HepG2 (cell line): ENCODE measurements around the gene CENPO. TPM values are rescaled to one million over a fixed set of nuclear protein-coding genes. Genes with fewer than 3 reads are reported as not detected.

Source experiments
- ATAC-seq: fragments of 200-7000 bp; cut with Tn5 transposase; 3 replicates; pipeline ENCODE4 v1.9.1; 2020; ENCODE audit warnings: mild to moderate bottlenecking, moderate library complexity
- BruUV-seq: library from RNA; stranded (reverse); fragments of 400-500 nt; replicated peaks from 2 replicates; lab custom pipeline; 2021; lab: Mats Ljungman, UMichigan
- CTCF ChIA-PET: fragments of 300-600 bp; formaldehyde crosslinking; extraction: SDS; loops from one replicate; lab custom pipeline; 2021; ENCODE audit warnings: low total read pairs, inconsistent platforms, low intra/inter-chr PET ratio; lab: Yijun Ruan, JAX
- POLR2A ChIA-PET: fragments of 350-600 bp; sonication (Branson Sonifier 250); formaldehyde crosslinking; loops from one replicate; lab custom pipeline; 2020; ENCODE audit warnings: antibody characterized with exemption, inconsistent platforms; lab: Yijun Ruan, JAX
- DNase-seq: peaks from one replicate; pipeline ENCODE4 v3.0.0-alpha.2; 2015; ENCODE audit warnings: low spot score
- FAIRE-seq: peaks from 3 replicates; lab custom pipeline; 2011; peaks lifted over from hg19 to GRCh38; lab: Jason Lieb, UNC
- H2AFZ ChIP-seq: one replicate; pipeline ENCODE4 v1.6.1; 2011; ENCODE audit warnings: low read length, inconsistent platforms
- H3K27ac ChIP-seq: fragments of 300-600 bp; 3 replicates; pipeline ENCODE4 v1.8.0; 2011; ENCODE audit warnings: mixed run types, mild to moderate bottlenecking, mixed read lengths, low read length, inconsistent platforms; ENCODE audit not compliant: insufficient read depth; ENCODE audit errors: extremely low read length
- H3K27me3 ChIP-seq, 2 experiments: fragments of 200-600 bp in 1 of 2; 2 replicates in 1 of 2; 3 replicates in 1 of 2; pipeline versions ENCODE4 v1.6.0 to v1.8.0; 2011; ENCODE audit warnings: low read length in 2 of 2, mild to moderate bottlenecking in 2 of 2, moderate library complexity in 2 of 2, inconsistent platforms in 1 of 2; ENCODE audit not compliant: insufficient read depth in 2 of 2, control insufficient read depth in 1 of 2
- H3K36me3 ChIP-seq, 2 experiments: fragments of 200-600 bp in 1 of 2; replicated peaks in 1 of 2; 2 replicates in 1 of 2; 3 replicates in 1 of 2; pipeline versions ENCODE4 v1.5.1 to v1.8.0; 2011; ENCODE audit warnings: low read length in 2 of 2, inconsistent platforms in 1 of 2; ENCODE audit not compliant: insufficient read depth in 2 of 2, control insufficient read depth in 1 of 2
- H3K4me1 ChIP-seq: 2 replicates; pipeline ENCODE4 v1.5.1; 2012; ENCODE audit warnings: low read length, inconsistent platforms; ENCODE audit not compliant: insufficient read depth
- H3K4me2 ChIP-seq: 2 replicates; pipeline ENCODE4 v1.6.0; 2011; ENCODE audit warnings: low read depth, low read length, inconsistent platforms
- H3K4me3 ChIP-seq, 3 experiments: fragments of 200-600 bp in 1 of 3; sonication (generic), shearing (Covaris generic) in 1 of 3; replicated peaks in 1 of 3; 2 replicates each; pipeline ENCODE4 v1.5.1; 2011 to 2016; ENCODE audit warnings: low read length in 3 of 3, inconsistent platforms in 2 of 3, low read depth in 2 of 3, mild to moderate bottlenecking in 2 of 3, control low read depth in 1 of 3, mixed read lengths in 1 of 3; ENCODE audit not compliant: insufficient read depth in 1 of 3
- H3K79me2 ChIP-seq: one replicate; pipeline ENCODE4 v1.6.1; 2011; ENCODE audit warnings: low read length, inconsistent platforms; ENCODE audit not compliant: insufficient read depth
- H3K9ac ChIP-seq: 2 replicates; pipeline ENCODE4 v1.6.0; 2011; ENCODE audit warnings: mild to moderate bottlenecking, low read depth, low read length, inconsistent platforms; ENCODE audit not compliant: insufficient read depth
- H3K9me3 ChIP-seq: 2 replicates; pipeline ENCODE4 v1.5.1; 2012; ENCODE audit warnings: mild to moderate bottlenecking, low read length
- H4K20me1 ChIP-seq: 2 replicates; pipeline ENCODE4 v1.6.0; 2011; ENCODE audit warnings: inconsistent platforms, mild to moderate bottlenecking, low read length, moderate library complexity; ENCODE audit not compliant: insufficient read depth
- ATF7 ChIP-seq, 2 experiments: fragments of 450-650 bp in 1 of 2; sonication (generic) in 1 of 2; formaldehyde crosslinking in 1 of 2; IDR thresholded peaks; 2 replicates each; pipeline versions ENCODE4 v1.4.0 to v1.6.1; 2016 to 2020; ENCODE audit warnings: antibody characterized with exemption in 1 of 2, mild to moderate bottlenecking in 1 of 2, missing genetic modification reagents in 1 of 2
- BRD4 ChIP-seq: sonication (generic); formaldehyde crosslinking; IDR thresholded peaks from 2 replicates; pipeline ENCODE4 v1.4.0; 2020; ENCODE audit warnings: missing genetic modification reagents
- CC2D1A ChIP-seq: sonication (generic); formaldehyde crosslinking; IDR thresholded peaks from 2 replicates; pipeline ENCODE4 v1.8.1; 2023; ENCODE audit warnings: mild to moderate bottlenecking, missing genetic modification reagents
- HNF1B ChIP-seq: sonication (generic); formaldehyde crosslinking; IDR thresholded peaks from 2 replicates; pipeline ENCODE4 v1.5.1; 2020; ENCODE audit warnings: mild to moderate bottlenecking, moderate library complexity, missing genetic modification reagents
- IRX3 ChIP-seq: sonication (generic); formaldehyde crosslinking; IDR thresholded peaks from 2 replicates; pipeline ENCODE4 v1.8.1; 2023; ENCODE audit warnings: mild to moderate bottlenecking, low read depth, missing genetic modification reagents, borderline replicate concordance
- SETDB1 ChIP-seq: sonication (generic); formaldehyde crosslinking; IDR thresholded peaks from 2 replicates; pipeline ENCODE4 v1.5.1; 2020; ENCODE audit warnings: missing genetic modification reagents, mild to moderate bottlenecking, borderline replicate concordance
- YEATS2 ChIP-seq: sonication (generic); formaldehyde crosslinking; IDR thresholded peaks from 2 replicates; pipeline ENCODE4 v1.4.0; 2020; ENCODE audit warnings: missing genetic modification reagents, borderline replicate concordance
- ZBTB8A ChIP-seq: sonication (generic); formaldehyde crosslinking; IDR thresholded peaks from 2 replicates; pipeline ENCODE4 v1.4.0; 2020; ENCODE audit warnings: mild to moderate bottlenecking, low read depth, missing genetic modification reagents, borderline replicate concordance
- ZMYM3 ChIP-seq: sonication (generic); formaldehyde crosslinking; IDR thresholded peaks from 2 replicates; pipeline ENCODE4 v1.5.1; 2020; ENCODE audit warnings: mild to moderate bottlenecking, missing genetic modification reagents
- ZNF136 ChIP-seq: sonication (generic); formaldehyde crosslinking; IDR thresholded peaks from 2 replicates; pipeline ENCODE4 v1.8.1; 2022; ENCODE audit warnings: low read depth, mild to moderate bottlenecking, moderate library complexity, missing genetic modification reagents
- ZNF282 ChIP-seq: fragments of 450-650 bp; IDR thresholded peaks from 2 replicates; pipeline ENCODE4 v1.6.1; 2018; ENCODE audit not compliant: partially characterized antibody
- ZNF354B ChIP-seq: sonication (generic); formaldehyde crosslinking; IDR thresholded peaks from 2 replicates; pipeline ENCODE4 v1.8.0; 2022; ENCODE audit warnings: mild to moderate bottlenecking, missing genetic modification reagents
- WGBS: methylation state at CpG from one replicate; pipeline ENCODE4 v1.1.6; 2017; ENCODE audit warnings: low lambda C conversion rate; 5-methylcytosine and 5-hydroxymethylcytosine counted together
- in situ Hi-C: cut with HindIII; loops from 2 replicates; pipeline ENCODE4 v1.10.0; 2017; ENCODE audit warnings: low pct_unique_long_range_greater_than_20kb; ENCODE audit not compliant: extremely low pct_ligation_motif_present
- intact Hi-C: fragments of 100-400 bp; cut with micrococcal nuclease; formaldehyde crosslinking; loops from one replicate; pipeline ENCODE4 v1.10.0; 2022; ENCODE audit not compliant: unreplicated experiment
- polyA plus RNA-seq, 8 experiments: library from polyadenylated mRNA; depleted of rRNA in 3 of 8; stranded (reverse) in 7 of 8; unstranded in 1 of 8; fragments of >200 nt; fragmentation: Illumina TruSeq in 4 of 8; extraction: Trizol in 4 of 8; gene quantifications; 2 replicates each; pipeline versions ENCODE4 v1.2.1 to v1.2.3, GENCODE V29; 2011 to 2016; ENCODE audit warnings: low read depth in 4 of 8, missing spikeins in 1 of 8, mixed read lengths in 1 of 8; ENCODE audit not compliant: insufficient read depth in 1 of 8
- total RNA-seq, 5 experiments: library from RNA; depleted of rRNA; stranded (reverse); fragments of >200 nt; fragmentation: Illumina TruSeq; extraction: Trizol; gene quantifications; 2 replicates each; pipeline ENCODE4 v1.2.3, GENCODE V29; 2016; ENCODE audit warnings: low read depth in 1 of 5

Gene CENPO
- total and polyA plus RNA-seq, 2 of the 13 experiments (the other 11 are each of a cell fraction or from before 2014, with no cell fraction given), result 19.7 to 35.5 TPM

DNA sequence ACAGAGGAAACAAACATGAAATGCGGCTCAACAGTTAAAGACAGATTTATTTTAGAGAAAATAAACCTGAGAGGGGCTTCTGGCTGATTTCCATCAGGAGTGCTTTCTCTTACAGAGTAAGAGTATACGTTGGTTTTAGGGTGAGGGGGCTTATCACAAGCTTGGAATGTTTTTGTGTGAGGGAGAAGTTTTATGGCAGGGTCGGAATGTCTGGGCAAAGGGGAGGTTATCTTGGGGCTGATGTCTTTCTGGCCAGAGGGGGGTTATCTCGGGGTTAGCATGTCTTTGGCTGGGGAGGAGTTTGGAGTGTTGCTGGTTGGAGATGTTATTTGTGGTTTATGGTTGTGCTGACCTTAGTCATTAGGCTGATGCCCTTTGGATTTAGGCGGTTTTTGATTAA lies 22.2 kb upstream of the CENPO start:
- no TSS peak for BruUV-seq
- Histone ChIP-seq H2AFZ (no peak overlapping the region), H3K9me3 (no peaks in the 10 kb centered on the region), H3K4me3 (no peak overlapping the region), H3K4me1 (peaks cover 10% of the 10 kb centered on the region; the same call in 1 of the 2 replicates), H3K79me2 (no peaks in the 10 kb centered on the region), H4K20me1 (no peaks in the 10 kb centered on the region), H3K4me2 (no peak overlapping the region), H3K27ac (no peak overlapping the region), H3K36me3 (no peaks in the 10 kb centered on the region; a peak in 2 of 5 replicates), H3K27me3 (no peaks in the 10 kb centered on the region), H3K9ac (no peak overlapping the region)
- WGBS, result 86% methylated on average over 5 of the region's 5 CpGs
- ChIA-PET POLR2A (no interaction called here), CTCF (no interaction called here)
- in situ Hi-C loops, result no loop called here
- no peak for DNase-seq
- TF ChIP-seq ZNF136 (CRISPR knock-in tag), result no peak
- TF ChIP-seq ZNF282, result peak; percentile 33
- no peak for ATAC-seq
- FAIRE-seq, result no peak
- intact Hi-C loops, result no loop called here

- Histone ChIP-seq H3K36me3 (no peaks in the 10 kb centered on the region; a peak in 2 of 5 replicates), H3K9me3 (no peaks in the 10 kb centered on the region), H3K4me1 (peaks cover 10% of the 10 kb centered on the region; the same call in 1 of the 2 replicates), H3K4me2 (no peak overlapping the region), H3K27me3 (no peaks in the 10 kb centered on the region), H3K4me3 (no peak overlapping the region), H4K20me1 (no peaks in the 10 kb centered on the region), H3K79me2 (no peaks in the 10 kb centered on the region), H2AFZ (no peak overlapping the region), H3K27ac (no peak overlapping the region), H3K9ac (no peak overlapping the region)
- TSS peak; percentile 26 for BruUV-seq
- intact Hi-C loops (no loop called here), in situ Hi-C loops (no loop called here)
- ChIA-PET CTCF (no interaction called here), POLR2A (interaction anchor here (1.5 kb wide), 1 partner anchor 21 kb away, joined by 4 read pairs; no protein-coding TSS in a partner anchor)
- FAIRE-seq, result no peak
- no peak; the same call in 2 of the 3 replicates for ATAC-seq
- TF ChIP-seq ATF7 (IDR thresholded peaks at IDR 0.05), result no peak
- no peak for TF ChIP-seq ATF7 (CRISPR knock-in tag; IDR thresholded peaks at IDR 0.05)
- no peak for TF ChIP-seq ZBTB8A (CRISPR knock-in tag)
- no peak for TF ChIP-seq BRD4
- no peak for TF ChIP-seq SETDB1
- no peak for TF ChIP-seq HNF1B
- no peak for TF ChIP-seq IRX3 (CRISPR knock-in tag)
- TF ChIP-seq ZNF354B (CRISPR knock-in tag), result no peak
- no peak for TF ChIP-seq CC2D1A (CRISPR knock-in tag)
- no peak for TF ChIP-seq ZMYM3
- no peak for TF ChIP-seq YEATS2 (CRISPR knock-in tag)
- no peak for DNase-seq
- 85% methylated on average over 5 of the region's 5 CpGs for WGBS
These were observed 21.2 kb upstream of the CENPO start for GRCh38 chr2:24771764-24772586.
